ENCODE data around the gene EGFL6.

Gene EGFL6

GRCh38 chrX:13547671-13548070 lies 21.7 kb upstream of the EGFL6 start:
- H3K9me3 ChIP-seq (ENCODE audit: control insufficient read depth, insufficient read depth, low read depth, low read length), result no peaks in the 10 kb centered on the region
- TF ChIP-seq ZNF174 (tag by site-specific recombination; IDR thresholded peaks at IDR 0.05) (no peak), ZBTB7A (tag by site-specific recombination; IDR thresholded peaks at IDR 0.05; ENCODE audit: low read depth) (no peak), PRDM4 (tag by site-specific recombination; IDR thresholded peaks at IDR 0.05) (no peak), ZNF544 (tag by site-specific recombination; IDR thresholded peaks at IDR 0.05) (no peak), ZNF398 (tag by site-specific recombination; IDR thresholded peaks at IDR 0.05) (no peak), ZNF302 (tag by site-specific recombination; IDR thresholded peaks at IDR 0.05; ENCODE audit: low read depth) (no peak), ZNF664 (tag by site-specific recombination; IDR thresholded peaks at IDR 0.05) (no peak), BCL6B (tag by site-specific recombination; IDR thresholded peaks at IDR 0.05) (no peak), BCL11A (tag by site-specific recombination; IDR thresholded peaks at IDR 0.05; ENCODE audit: low read depth) (no peak), ZFP69B (tag by site-specific recombination; IDR thresholded peaks at IDR 0.05) (no peak), ZSCAN4 (tag by site-specific recombination; IDR thresholded peaks at IDR 0.05) (no peak), ZFP37 (tag by site-specific recombination; IDR thresholded peaks at IDR 0.05) (no peak), GLI2 (tag by site-specific recombination; IDR thresholded peaks at IDR 0.05; ENCODE audit: borderline replicate concordance, low read depth) (no peak), PRDM1 (tag by site-specific recombination; IDR thresholded peaks at IDR 0.05) (no peak), EGR2 (tag by site-specific recombination; IDR thresholded peaks at IDR 0.05; ENCODE audit: low read depth) (no peak), ZNF248 (tag by site-specific recombination; IDR thresholded peaks at IDR 0.05) (no peak), ZNF768 (tag by site-specific recombination; IDR thresholded peaks at IDR 0.05) (no peak), ZNF596 (tag by site-specific recombination; IDR thresholded peaks at IDR 0.05) (no peak), PBX3 (CRISPR knock-in tag; IDR thresholded peaks at IDR 0.05) (no peak), ZEB2 (tag by site-specific recombination; IDR thresholded peaks at IDR 0.05) (no peak)
- no peak overlapping the region for H3K4me3 ChIP-seq (ENCODE audit: low read depth, low read length)
- H3K27ac ChIP-seq (ENCODE audit: extremely low read depth, low read depth, low read length), result no peak overlapping the region
- ChIA-PET POLR2A (no interaction called here), CTCF (interaction anchor here (0.6 to 1.5 kb wide), 5 partner anchors 11 to 631 kb away, joined by 3 to 5 read pairs (median 4); no protein-coding TSS in a partner anchor)
- H3K4me1 ChIP-seq (ENCODE audit: control insufficient read depth, insufficient read depth, low read length), result no peaks in the 10 kb centered on the region
- H3K36me3 ChIP-seq (ENCODE audit: control insufficient read depth in 2 of 2, insufficient read depth in 1 of 2, low read length in 2 of 2), result no peaks in the 10 kb centered on the region
